Measurements from ENCODE around the gene LRP1B.

DNA sequence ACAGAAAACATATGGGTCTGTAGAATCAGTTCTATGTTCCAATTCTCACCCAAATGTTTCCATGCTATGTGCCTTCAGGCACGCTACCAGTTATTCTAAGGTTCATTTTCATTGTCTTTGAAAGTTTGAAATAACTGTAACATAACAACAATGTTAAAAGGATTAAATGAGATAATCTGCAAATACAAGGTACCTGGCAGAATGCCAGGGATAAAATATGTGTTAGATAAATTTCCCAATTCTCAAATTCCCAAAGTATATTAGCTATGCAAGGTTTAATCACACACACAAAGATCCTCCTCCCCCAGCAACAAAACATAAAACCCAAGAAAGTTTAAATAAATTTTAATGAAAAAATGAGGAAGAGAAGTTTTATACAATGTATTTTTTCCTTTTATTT, 261.2 kb downstream of the LRP1B start:
- TF ChIP-seq GATA3 (IDR thresholded peaks at IDR 0.05; ENCODE audit: low read depth, low read length) (no peak), GATA2 (IDR thresholded peaks at IDR 0.05; ENCODE audit: low read depth, low read length) (no peak)
